BLaER1 treated with 17β-estradiol and CSF1 and Interleukin-3, amounts not matched to agents 10 nM and 100 nM (cell line): ENCODE data around the gene DNAH1.

Experiments used
- H3K27ac ChIP-seq, 11 experiments: shearing (Covaris generic); formaldehyde crosslinking; 2 replicates each; pipeline ENCODE4 v1.8.1; 2022
- H3K27me3 ChIP-seq, 11 experiments: shearing (Covaris generic); formaldehyde crosslinking; 2 replicates each; pipeline ENCODE4 v1.8.1; 2022
- H3K36me3 ChIP-seq, 11 experiments: shearing (Covaris generic); formaldehyde crosslinking; 2 replicates each; pipeline ENCODE4 v1.8.1; 2022
- H3K4me1 ChIP-seq, 10 experiments: shearing (Covaris generic); formaldehyde crosslinking; 2 replicates each; pipeline ENCODE4 v1.8.1; 2022
- H3K4me2 ChIP-seq, 11 experiments: shearing (Covaris generic); formaldehyde crosslinking; 2 replicates each; pipeline ENCODE4 v1.8.1; 2022
- H3K4me3 ChIP-seq, 10 experiments: shearing (Covaris generic); formaldehyde crosslinking; 2 replicates each; pipeline ENCODE4 v1.8.1; 2022
- H3K9ac ChIP-seq, 11 experiments: shearing (Covaris generic); formaldehyde crosslinking; 2 replicates each; pipeline ENCODE4 v1.8.1; 2022
- H3K9me3 ChIP-seq, 11 experiments: shearing (Covaris generic); formaldehyde crosslinking; replicated peaks in 1 of 11; 2 replicates each; pipeline ENCODE4 v1.8.1; 2022
- H4K20me1 ChIP-seq, 11 experiments: shearing (Covaris generic); formaldehyde crosslinking; 2 replicates each; pipeline ENCODE4 v1.8.1; 2022
- Cebpa-rat ChIP-seq, 11 experiments: shearing (Covaris generic); IDR thresholded peaks; 2 replicates each; pipeline ENCODE4 v1.8.1; 2022

DNAH1 gene

DNA sequence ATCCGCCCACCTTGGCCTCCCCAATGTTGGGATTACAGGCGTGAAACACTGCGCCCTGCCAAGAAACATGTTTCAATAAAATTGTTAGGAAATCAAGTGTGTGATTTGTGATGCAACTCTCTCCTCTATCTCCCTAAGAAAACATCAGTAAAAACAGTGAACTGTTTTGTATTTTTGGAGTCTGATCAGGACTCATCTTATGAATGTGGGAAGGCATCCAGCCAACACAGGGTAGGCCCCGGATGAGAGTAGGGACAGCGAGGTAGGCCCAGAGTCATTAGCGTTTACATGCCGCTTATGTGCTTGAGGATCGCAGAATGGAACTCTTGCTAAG lies 29.4 kb upstream of the DNAH1 start:
- Histone ChIP-seq H3K4me3 (peak overlapping the region; percentile 65 to 86 (median 72)), H3K36me3 (peaks cover 3 to 20% (median 12%) of the 10 kb centered on the region in 11 experiments; a peak in 21 of 22 replicates), H3K27ac (peak overlapping the region; percentile 94 to 100 (median 97); a peak in 21 of 22 replicates), H4K20me1 (peaks cover 0 to 20% (median 13%) of the 10 kb centered on the region in 11 experiments; a peak in 10 of 22 replicates), H3K4me2 (peak overlapping the region; percentile 82 to 95 (median 90)), H3K9me3 (no peaks in the 10 kb centered on the region), H3K9ac (peak overlapping the region; percentile 91 to 99 (median 94)), H3K4me1 (peaks cover 46 to 66% (median 57%) of the 10 kb centered on the region in 10 experiments), H3K27me3 (no peaks in the 10 kb centered on the region)
- TF ChIP-seq Cebpa-rat (IDR thresholded peaks at IDR 0.05), result no peak

DNA sequence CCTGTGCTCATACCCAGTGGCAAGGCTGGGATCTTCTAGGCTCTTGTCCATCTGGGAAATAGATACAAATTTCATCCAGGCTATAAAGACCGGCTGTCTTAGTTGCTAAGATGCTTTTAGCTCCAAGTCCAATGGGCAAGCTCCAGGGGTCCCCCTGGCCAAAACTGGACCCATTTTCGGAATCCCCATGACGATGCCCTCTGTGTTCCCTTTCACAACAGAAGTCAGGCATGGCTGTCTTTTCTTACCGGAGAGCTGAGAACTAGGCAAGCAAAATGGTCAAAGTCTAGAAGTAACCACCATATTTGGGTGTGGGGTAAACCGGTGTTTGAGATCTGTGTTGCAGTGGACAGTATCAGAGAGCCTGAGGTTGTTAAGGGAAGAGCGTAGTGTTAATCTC lies 27.4 kb upstream of the DNAH1 start:
- no peaks in the 10 kb centered on the region for H3K9me3 ChIP-seq
- peaks cover 18 to 39% (median 32%) of the 10 kb centered on the region in 11 experiments for H3K36me3 ChIP-seq
- peak overlapping the region; percentile 91 to 99 (median 94) for H3K9ac ChIP-seq
- peak overlapping the region; percentile 94 to 100 (median 97); a peak in 20 of 22 replicates for H3K27ac ChIP-seq
- H4K20me1 ChIP-seq, result peaks cover 0 to 38% (median 19%) of the 10 kb centered on the region in 11 experiments; a peak in 12 of 22 replicates
- TF ChIP-seq Cebpa-rat (IDR thresholded peaks at IDR 0.05), result no peak
- peaks cover 36 to 61% (median 48%) of the 10 kb centered on the region in 10 experiments for H3K4me1 ChIP-seq
- H3K4me3 ChIP-seq, result peak overlapping the region; percentile 65 to 86 (median 72)
- H3K27me3 ChIP-seq, result no peaks in the 10 kb centered on the region
- peak overlapping the region; percentile 82 to 96 (median 92) for H3K4me2 ChIP-seq

DNA sequence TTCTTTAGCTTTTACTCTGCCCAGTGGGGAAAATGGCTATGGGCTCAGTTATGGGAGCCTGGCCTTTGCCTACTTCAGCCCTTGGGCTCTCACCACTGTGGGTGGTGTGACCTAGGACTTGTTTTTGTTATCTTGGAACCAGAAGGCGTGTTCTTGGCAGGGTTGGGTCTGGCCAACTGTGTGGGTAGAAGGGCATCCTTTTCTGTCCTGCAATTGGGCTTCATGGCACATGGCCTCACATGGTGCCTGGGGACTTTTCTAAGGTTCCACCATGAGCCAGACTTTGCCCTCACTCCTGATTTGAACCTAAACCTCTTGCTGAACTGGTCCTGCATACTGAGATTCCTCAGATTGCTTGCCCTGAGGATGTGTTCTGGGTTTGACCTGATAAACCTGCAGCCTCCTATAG lies 26.8 kb upstream of the DNAH1 start:
- peak overlapping the region; percentile 82 to 96 (median 92) for H3K4me2 ChIP-seq
- no peak for TF ChIP-seq Cebpa-rat (IDR thresholded peaks at IDR 0.05)
- H3K36me3 ChIP-seq, result peaks cover 18 to 43% (median 38%) of the 10 kb centered on the region in 11 experiments
- peaks cover 0 to 44% (median 19%) of the 10 kb centered on the region in 11 experiments; a peak in 12 of 22 replicates for H4K20me1 ChIP-seq
- 0 out of 20 replicates have a peak overlapping the region, but pooled peaks of 1 of the 10 experiments have one; percentile 72 for H3K4me3 ChIP-seq
- no peaks in the 10 kb centered on the region for H3K9me3 ChIP-seq
- H3K27ac ChIP-seq, result peak overlapping the region in 3 of 11 experiments; percentile 35 to 99 (median 97); a peak in 4 of 22 replicates
- H3K4me1 ChIP-seq, result peaks cover 36 to 61% (median 48%) of the 10 kb centered on the region in 10 experiments
- peak overlapping the region in 7 of 11 experiments; percentile 26 to 94 (median 37); a peak in 9 of 22 replicates for H3K9ac ChIP-seq
- H3K27me3 ChIP-seq, result no peaks in the 10 kb centered on the region

DNA sequence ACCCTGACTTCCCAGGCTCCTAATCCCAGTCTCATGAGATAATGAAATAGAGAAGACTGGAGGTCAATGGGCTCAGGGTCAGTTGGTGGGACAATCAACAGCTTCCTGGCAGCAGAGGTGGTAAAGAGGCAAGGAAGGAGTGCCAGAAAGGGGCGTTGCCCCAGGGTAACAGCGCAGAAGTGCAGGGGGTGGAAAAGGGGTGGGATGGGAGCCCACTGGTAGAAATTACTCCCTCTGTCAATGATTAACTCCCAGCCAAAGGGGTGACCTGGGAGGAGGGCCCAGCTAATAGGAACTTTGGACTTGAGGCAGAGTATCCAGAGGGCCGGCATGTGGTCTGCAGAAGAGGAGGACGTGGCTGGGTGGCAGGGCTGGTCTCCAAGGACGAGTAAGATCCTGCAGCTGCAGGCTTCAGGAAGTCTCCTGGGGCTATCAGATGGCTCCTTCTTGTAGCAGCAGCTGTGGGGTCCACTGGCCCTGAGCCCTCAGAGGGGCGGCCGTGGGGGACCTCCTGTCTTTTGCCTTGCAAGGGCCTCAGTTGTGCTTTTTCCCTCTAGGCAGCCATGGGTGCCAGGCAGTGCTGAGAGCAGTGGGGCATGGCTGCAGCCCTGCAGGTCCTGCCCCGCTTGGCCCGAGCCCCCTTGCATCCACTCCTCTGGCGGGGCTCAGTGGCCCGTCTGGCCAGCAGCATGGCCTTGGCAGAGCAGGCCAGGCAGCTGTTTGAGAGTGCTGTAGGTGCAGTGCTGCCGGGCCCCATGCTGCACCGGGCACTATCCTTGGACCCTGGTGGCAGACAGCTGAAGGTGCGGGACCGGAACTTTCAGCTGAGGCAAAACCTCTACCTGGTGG lies 26.1 kb upstream of the DNAH1 start:
- H3K9ac ChIP-seq, result peak overlapping the region in 10 of 11 experiments; percentile 24 to 94 (median 41); a peak in 19 of 22 replicates
- peaks cover 18 to 46% (median 43%) of the 10 kb centered on the region in 11 experiments for H3K36me3 ChIP-seq
- H3K27ac ChIP-seq, result peak overlapping the region in 2 of 11 experiments; percentile 35 to 97; a peak in 5 of 22 replicates
- peaks cover 36 to 61% (median 48%) of the 10 kb centered on the region in 10 experiments for H3K4me1 ChIP-seq
- H3K27me3 ChIP-seq, result no peaks in the 10 kb centered on the region
- TF ChIP-seq Cebpa-rat (IDR thresholded peaks at IDR 0.05), result no peak
- peak overlapping the region; percentile 82 to 96 (median 92) for H3K4me2 ChIP-seq
- peaks cover 0 to 50% (median 19%) of the 10 kb centered on the region in 11 experiments; a peak in 12 of 22 replicates for H4K20me1 ChIP-seq
- H3K4me3 ChIP-seq, result peak overlapping the region in 3 of 10 experiments; percentile 6 to 19 (median 10); a peak in 2 of 20 replicates
- H3K9me3 ChIP-seq, result no peaks in the 10 kb centered on the region

DNA sequence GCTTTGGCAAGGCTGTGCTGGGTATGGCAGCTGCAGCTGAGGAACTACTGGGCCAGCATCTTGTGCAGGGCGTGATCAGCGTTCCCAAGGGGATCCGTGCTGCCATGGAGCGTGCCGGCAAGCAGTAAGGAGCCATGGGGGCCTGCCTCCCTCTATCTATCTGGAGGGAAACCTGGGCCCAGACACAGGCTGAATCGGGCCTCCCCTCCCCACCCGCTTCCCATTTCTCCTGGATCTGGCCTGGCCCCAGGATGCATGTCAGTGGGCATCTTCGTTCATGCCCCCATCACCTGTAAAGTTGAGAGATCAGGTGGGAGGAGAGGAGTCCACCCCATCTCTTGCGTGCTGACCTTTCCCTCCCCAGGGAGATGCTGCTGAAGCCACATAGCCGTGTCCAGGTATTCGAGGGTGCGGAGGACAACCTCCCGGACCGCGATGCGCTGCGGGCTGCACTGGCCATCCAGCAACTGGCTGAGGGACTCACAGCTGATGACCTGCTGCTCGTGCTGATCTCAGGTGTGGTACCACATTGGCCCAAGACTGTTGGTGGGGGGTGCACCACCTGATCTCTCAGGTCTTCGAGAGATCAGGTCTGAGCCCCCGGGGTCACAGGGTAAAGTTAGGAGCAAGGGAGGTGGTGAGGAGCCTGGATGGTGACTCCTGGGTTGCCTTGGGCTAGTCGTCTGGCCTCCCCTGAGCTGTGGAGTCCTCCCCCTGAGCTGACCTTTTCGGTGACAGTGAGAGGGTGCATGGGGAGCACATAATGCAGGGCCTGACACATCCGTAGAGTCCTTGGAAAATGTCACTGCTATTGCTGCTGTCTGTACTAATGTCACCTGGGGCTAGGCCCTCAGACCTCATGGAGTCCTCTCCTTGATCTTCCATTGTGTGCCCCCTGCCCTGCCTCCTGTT lies 25.3 kb upstream of the DNAH1 start:
- H3K9me3 ChIP-seq, result no peaks in the 10 kb centered on the region
- peak overlapping the region in 2 of 10 experiments; percentile 6 to 19; a peak in 2 of 20 replicates for H3K4me3 ChIP-seq
- peak overlapping the region; percentile 82 to 96 (median 92) for H3K4me2 ChIP-seq
- peak overlapping the region in 2 of 11 experiments; percentile 28 to 35; a peak in 2 of 22 replicates for H3K27ac ChIP-seq
- H3K27me3 ChIP-seq, result no peaks in the 10 kb centered on the region
- peaks cover 0 to 56% (median 26%) of the 10 kb centered on the region in 11 experiments; a peak in 13 of 22 replicates for H4K20me1 ChIP-seq
- TF ChIP-seq Cebpa-rat (IDR thresholded peaks at IDR 0.05), result no peak
- peaks cover 18 to 54% (median 43%) of the 10 kb centered on the region in 11 experiments for H3K36me3 ChIP-seq
- H3K4me1 ChIP-seq, result peaks cover 36 to 53% (median 44%) of the 10 kb centered on the region in 10 experiments
- H3K9ac ChIP-seq, result peak overlapping the region in 9 of 11 experiments; percentile 26 to 94 (median 45); a peak in 17 of 22 replicates

DNA sequence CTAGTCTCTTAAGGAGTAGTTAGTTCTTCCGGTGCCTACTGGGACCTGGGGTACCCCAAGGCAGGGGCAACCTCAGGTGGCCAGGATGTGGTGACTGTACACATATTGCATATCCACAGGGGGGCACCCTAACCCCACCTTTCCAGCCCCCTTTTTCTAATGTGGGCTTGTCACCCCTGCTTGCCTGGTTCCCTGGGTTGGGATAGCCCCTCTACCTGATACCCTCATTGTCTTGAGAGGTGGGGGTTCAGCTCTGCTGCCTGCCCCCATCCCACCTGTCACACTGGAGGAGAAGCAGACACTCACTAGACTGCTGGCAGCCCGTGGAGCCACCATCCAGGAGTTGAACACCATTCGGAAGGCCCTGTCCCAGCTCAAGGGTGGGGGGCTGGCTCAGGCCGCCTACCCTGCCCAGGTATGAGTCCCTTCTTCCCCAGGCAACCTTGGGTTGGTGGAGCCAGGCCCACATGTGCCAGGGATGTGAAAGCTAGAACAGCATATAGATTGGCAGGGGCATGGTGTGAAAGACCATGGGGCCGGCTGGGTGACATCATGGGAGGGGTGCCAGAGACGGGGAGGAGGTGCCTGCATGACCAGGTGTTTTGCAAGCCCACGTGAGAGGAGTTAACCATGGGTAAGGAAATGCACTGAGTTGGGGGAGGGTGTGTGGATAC lies 24.5 kb upstream of the DNAH1 start:
- peak overlapping the region in 6 of 11 experiments; percentile 83 to 95 (median 90); a peak in 7 of 22 replicates for H3K4me2 ChIP-seq
- peaks cover 35 to 51% (median 43%) of the 10 kb centered on the region in 10 experiments for H3K4me1 ChIP-seq
- no peak overlapping the region for H3K4me3 ChIP-seq
- H3K9ac ChIP-seq, result peak overlapping the region in 5 of 11 experiments; percentile 8 to 93 (median 31); a peak in 4 of 22 replicates
- peaks cover 18 to 60% (median 43%) of the 10 kb centered on the region in 11 experiments for H3K36me3 ChIP-seq
- no peaks in the 10 kb centered on the region for H3K27me3 ChIP-seq
- peaks cover 0 to 64% (median 26%) of the 10 kb centered on the region in 11 experiments; a peak in 13 of 22 replicates for H4K20me1 ChIP-seq
- no peaks in the 10 kb centered on the region for H3K9me3 ChIP-seq
- peak overlapping the region in 1 of 11 experiments; percentile 34; a peak in 1 of 22 replicates for H3K27ac ChIP-seq
- TF ChIP-seq Cebpa-rat (IDR thresholded peaks at IDR 0.05), result no peak

DNA sequence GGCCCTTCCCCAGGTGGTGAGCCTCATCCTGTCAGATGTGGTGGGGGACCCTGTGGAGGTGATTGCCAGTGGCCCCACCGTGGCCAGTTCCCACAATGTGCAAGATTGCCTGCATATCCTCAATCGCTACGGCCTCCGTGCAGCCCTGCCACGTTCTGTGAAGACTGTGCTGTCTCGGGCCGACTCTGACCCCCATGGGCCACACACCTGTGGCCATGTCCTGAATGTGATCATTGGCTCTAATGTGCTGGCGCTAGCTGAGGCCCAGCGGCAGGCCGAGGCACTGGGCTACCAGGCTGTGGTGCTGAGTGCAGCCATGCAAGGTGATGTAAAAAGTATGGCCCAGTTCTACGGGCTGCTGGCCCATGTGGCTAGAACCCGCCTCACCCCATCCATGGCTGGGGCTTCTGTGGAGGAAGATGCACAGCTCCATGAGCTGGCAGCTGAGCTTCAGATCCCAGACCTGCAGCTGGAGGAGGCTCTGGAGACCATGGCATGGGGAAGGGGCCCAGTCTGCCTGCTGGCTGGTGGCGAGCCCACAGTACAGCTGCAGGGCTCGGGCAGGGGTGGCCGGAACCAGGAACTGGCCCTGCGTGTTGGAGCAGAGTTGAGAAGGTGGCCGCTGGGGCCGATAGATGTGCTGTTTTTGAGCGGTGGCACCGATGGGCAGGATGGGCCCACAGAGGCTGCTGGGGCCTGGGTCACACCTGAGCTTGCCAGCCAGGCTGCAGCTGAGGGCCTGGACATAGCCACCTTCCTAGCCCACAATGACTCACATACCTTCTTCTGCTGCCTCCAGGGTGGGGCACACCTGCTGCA lies 23.7 kb upstream of the DNAH1 start:
- TF ChIP-seq Cebpa-rat (IDR thresholded peaks at IDR 0.05), result no peak
- Histone ChIP-seq H3K27ac (no peak overlapping the region; a peak in 1 of 22 replicates), H3K9ac (peak overlapping the region in 3 of 11 experiments; percentile 4 to 49 (median 31); a peak in 2 of 22 replicates), H4K20me1 (peaks cover 0 to 72% (median 26%) of the 10 kb centered on the region in 11 experiments; a peak in 13 of 22 replicates), H3K27me3 (no peaks in the 10 kb centered on the region), H3K4me1 (peaks cover 38 to 52% (median 44%) of the 10 kb centered on the region in 10 experiments), H3K4me3 (no peak overlapping the region), H3K4me2 (no peak overlapping the region), H3K9me3 (no peaks in the 10 kb centered on the region), H3K36me3 (peaks cover 18 to 61% (median 43%) of the 10 kb centered on the region in 11 experiments)
